HG02642 (cell line): ENCODE data around the gene SMG1.
A peak's percentile ranks its signal among the peaks of the same experiment; 100 is the strongest.
"Not testable (repeated sequence)": the region's sequence is repeated elsewhere in the genome, so short reads cannot be mapped to it uniquely, and the experiment has no call there.

Source experiments
- ATAC-seq: cut with Tn5 transposase; IDR thresholded peaks from one replicate; pipeline ENCODE4 v1.9.1; 2021; ENCODE audit warnings: mild to moderate bottlenecking; ENCODE audit not compliant: unreplicated experiment, poor library complexity

Gene SMG1

DNA sequence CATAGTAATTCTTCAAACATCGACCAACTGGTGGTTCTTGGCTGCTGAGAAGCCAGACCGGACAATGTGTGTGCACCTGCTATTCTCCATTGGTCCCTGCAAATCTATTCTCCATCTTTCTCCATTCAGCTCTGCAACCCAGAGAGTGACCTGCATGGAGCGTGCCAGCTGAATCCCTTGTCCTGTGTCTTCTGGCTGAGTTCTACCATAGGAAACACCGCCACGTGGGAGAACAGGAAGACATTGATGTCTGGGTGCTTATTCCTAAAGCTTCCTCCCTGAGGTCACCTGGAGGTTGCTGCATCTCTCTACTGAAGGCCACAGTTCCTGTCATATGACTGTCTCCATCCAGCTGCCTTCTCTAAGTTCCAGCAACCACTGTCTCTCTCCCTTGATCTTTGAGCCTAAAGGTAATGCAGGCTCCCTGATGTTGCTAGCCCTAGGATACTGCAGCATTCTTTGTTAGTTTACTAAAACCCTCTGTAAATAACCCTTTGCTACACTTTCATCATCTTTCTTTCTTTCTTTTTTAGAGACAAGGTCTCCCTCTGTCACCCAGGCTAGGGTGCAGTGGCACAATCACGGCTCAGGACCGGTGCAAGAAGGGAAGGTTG, 10.6 kb upstream of the SMG1 start:
- no peak for ATAC-seq

- no peak for ATAC-seq
Observed at GRCh38 chr16:18933501-18933900, 7.3 kb upstream of the SMG1 start.

DNA sequence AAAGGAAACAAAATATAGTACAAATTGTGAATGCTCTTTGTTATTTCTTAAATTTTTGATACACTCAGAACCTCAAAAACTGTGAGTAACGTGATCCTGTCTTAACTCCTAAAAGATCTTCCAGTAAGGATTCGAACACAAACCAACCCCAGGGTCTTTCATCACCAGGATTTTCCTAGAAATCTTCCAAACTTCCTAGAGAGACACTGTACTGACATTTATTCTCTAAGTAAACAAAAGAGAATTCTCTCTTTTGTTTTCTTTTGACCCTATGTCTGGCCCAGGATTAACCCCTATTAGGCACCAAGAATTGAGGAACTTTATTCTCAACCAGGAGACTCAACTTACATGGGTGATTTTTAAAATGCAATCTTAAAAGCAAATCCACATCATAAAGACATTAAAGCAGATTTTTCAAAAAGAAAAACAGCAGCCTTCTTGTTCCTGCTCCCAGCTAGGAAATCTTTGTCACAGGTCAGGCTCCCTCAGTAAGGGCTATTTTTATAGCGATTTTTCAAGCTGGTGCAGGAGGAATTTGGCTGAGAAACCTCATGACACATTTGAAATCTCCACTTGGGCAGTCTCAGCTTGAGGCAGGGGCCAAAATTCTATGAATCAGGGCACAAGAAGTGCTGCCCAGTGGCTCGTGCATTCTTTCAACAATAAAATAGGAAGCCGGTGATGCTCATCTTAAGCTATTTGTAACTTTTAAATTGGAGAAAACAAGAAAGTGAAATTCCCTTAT, 6.2 kb upstream of the SMG1 start:
- no peak for ATAC-seq

DNA sequence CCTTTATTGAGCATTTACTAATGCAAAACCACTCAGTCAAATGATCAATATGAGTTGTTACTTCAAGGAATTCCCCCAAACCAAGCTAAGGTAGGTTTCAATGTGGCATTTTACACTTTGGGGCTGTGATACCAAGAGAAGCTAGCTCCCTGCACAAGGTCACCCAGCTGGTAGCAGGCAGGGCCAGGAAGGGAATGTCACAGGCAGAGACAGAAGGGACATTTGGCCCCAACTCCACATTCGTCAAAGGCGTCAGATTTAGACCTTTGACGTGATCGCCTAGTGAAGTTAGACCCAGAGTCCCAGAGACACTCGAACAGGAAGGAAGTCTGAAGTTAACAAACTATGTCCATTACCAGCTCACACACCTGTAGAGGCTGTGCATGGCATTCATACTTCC, 5.5 kb upstream of the SMG1 start:
- ATAC-seq, result no peak

- ATAC-seq, result not testable (repeated sequence)
Observed at GRCh38 chr16:18930095-18930494, 3.9 kb upstream of the SMG1 start.

- ATAC-seq, result not testable (repeated sequence)
Observed at GRCh38 chr16:18928073-18928472, 1.9 kb upstream of the SMG1 start.

DNA sequence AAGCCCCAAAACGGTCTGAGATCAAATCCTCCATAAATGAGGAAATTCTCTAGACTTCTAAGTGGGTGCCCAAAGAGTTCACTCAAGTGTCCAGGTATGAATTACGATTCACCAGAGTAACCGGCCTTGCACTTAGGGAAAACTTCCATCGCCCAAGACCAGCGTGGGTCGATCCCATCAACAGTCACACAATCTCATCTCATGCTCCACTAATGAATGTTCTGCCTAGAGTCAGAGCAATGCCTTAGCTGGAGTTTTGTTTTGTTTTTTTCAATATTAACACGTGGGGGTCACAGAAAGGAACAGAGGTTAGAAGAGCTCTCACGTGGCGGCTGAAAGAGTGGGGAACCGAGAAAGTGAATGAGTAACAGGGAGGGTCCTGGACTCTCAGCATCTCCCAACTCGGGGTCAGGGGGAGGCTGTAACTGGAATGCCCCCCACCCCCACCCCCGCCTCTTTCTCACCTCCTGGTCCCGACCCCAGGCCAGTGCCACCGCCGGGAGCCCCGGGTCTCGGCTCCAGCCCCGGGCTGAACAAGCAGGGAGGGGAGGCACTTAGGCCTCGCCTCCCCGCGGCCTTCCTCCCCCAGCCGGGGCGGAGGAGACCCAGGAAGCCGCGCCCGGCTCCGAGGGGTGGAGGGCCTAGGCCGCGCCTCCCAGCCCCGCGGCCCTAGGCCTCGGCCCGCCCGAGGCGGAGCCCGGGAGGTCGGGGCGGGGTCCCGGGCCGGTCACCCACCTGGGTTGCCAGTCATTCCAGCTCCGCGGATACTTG, 808 bp downstream of the SMG1 start:
- peak; percentile 58 for ATAC-seq

GRCh38 chr16:18923935-18924334, 2.3 kb downstream of the SMG1 start:
- ATAC-seq, result not testable (repeated sequence)

DNA sequence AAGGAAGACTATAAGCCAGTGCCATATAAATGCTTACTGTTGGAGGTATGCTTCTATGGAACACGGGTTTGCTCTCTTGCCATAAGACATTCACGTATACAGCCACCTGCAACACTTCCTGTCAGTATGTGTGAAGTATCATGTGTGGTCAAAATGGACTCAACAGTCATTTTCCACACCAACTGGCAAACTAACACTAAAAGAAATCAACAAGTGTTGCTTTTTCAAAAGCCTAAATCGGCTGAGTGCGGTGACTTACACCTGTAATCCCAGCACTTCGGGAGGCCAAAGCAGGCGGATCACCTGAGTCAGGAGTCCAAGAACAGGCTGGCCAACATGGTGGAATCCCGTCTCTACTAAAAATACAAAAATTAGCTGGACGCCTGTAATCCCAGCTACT, 3.1 kb downstream of the SMG1 start:
- ATAC-seq, result not testable (repeated sequence)

DNA sequence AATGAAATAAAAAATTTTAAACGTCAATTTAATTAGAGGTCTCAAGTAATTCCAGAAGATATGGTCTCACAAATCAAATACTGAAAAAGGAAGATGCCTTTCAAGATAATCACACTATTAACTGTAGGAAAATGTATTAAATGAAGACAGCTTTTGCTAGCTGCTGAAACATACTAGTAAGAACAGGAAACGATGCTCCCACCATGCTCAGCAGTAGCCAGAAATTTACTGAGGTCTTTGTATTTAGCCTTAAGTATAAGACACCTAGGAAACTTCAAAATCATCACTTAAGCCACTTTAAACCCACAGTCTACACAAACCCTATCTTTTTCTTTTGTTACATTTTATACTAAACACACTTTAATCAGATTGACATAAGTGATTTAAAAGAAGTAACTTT, 16.6 kb downstream of the SMG1 start:
- ATAC-seq, result not testable (repeated sequence)

- not testable (repeated sequence) for ATAC-seq
Observed at GRCh38 chr16:18908716-18909115, 17.5 kb downstream of the SMG1 start.

- not testable (repeated sequence) for ATAC-seq
Observed at GRCh38 chr16:18902778-18903177, 23.4 kb downstream of the SMG1 start.

DNA sequence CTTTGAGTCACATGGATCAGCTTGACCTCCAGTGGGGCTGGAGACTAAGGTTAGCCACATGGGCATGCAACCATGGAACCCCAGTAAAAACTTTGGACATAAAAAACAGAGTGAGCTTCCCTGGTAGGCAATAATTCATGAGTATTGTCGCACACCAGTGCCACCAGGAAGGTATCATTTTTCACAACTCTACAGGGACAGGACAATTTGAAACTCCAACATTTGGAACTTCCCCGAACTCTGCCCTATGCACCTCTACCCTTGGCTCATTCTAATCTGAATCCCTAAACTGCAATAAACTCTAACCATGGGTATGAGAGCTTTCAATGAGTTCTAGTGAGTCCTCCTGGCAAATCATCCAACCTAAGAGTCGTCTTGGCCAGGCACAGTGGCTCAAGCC, 24.2 kb downstream of the SMG1 start:
- not testable (repeated sequence) for ATAC-seq

DNA sequence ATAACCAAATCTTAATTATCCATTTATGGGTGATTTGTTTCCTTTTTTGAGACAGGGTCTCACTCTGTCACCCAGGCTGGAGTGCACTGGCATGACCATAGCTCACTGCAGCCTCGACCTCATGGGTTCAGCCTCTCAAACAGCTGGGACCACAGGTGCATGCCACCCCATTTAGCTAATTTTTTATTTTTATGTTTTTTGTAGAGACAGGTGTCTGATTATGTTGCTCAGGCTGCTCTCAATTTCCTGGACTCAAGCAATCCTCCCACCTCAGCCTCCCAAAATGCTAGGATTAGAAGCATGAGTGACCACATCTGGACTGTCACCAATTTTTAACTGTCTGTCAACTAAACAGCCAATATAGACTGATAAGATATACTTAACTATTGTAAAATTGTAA, 25.0 kb downstream of the SMG1 start:
- not testable (repeated sequence) for ATAC-seq

- ATAC-seq, result not testable (repeated sequence)
Observed at GRCh38 chr16:18884456-18884855, 41.8 kb downstream of the SMG1 start.

DNA sequence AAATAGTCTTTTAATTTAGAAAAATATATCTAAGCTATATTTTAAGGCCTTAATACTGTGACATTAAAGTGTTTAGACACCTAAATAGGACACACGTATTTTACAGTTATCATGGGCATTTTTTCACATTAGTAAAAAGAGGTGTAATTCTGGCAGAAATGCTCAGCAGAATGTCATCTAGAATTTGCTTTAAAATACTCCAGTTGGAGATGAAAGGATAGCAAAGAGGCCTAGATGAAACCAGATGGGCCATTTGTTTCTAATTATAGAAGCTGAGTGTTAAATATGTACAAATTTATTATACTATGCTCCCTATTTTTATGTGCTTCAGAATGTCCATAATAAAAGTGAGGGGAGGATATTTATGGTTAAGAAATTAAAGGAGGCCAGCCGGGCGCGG, 48.5 kb downstream of the SMG1 start:
- ATAC-seq, result not testable (repeated sequence)

DNA sequence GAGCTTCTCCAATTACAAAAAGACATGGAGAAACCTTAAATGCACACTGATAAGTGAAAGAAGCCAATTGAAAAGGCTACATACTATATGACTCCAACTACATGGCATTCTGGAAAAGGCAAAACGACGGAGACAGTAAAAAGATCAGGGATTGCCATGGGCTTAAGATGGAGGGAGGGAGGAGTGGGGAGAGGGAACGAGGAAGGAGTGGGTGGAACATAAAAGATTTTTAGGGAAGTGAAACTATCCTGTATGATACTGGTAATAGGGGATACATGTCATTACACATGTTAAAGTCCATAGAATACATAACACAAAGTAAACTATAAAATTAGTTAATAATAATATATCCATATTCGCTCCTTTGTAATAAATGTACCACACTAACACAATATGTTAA, 48.9 kb downstream of the SMG1 start:
- not testable (repeated sequence) for ATAC-seq

- ATAC-seq, result not testable (repeated sequence)
Observed at GRCh38 chr16:18876301-18876700, 49.9 kb downstream of the SMG1 start.

- ATAC-seq, result not testable (repeated sequence)
Observed at GRCh38 chr16:18869043-18869771, 57.0 kb downstream of the SMG1 start.

DNA sequence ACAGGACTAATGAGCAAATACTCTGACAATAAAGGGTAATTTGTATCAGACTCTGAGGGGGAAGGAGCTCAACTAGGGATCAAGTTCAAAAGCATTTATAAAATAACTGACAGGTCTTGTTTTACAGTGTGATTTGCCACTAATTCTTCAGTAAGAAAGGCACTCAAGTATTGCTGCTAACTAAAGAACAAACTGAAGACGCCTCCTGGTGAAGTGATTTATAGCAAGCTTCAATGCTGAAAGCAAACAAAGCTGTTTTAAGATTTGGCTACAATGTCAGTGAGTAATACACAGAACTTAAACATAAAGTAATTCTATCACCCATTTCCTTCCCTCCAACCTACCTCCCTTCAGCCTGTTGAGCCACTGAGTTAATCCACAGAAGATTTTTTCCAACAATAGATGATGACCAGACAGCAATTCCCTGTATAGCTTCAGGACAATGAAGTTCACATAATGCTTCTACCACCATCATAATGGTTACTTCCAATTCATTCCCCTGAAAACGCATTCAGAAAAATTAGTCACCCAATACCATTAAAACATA, 59.9 kb downstream of the SMG1 start:
- not testable (repeated sequence) for ATAC-seq
